Neural cell (in vitro differentiated cells): ENCODE results near the gene RIN3. TPM values are rescaled to one million over a fixed set of nuclear protein-coding genes. Genes with fewer than 3 reads are reported as not detected.

Source experiments
- H2AFZ ChIP-seq: fragments of 200-600, 300-800 bp; sonication (generic), shearing (Covaris generic); 2 replicates; pipeline ENCODE4 v1.6.0; 2014; ENCODE audit warnings: low read depth, mild to moderate bottlenecking, antibody characterized with exemption, low read length, moderate library complexity
- H3F3A ChIP-seq: fragments of 200-600 bp; shearing (Covaris generic); 2 replicates; pipeline ENCODE4 v1.6.1; 2016; ENCODE audit warnings: mild to moderate bottlenecking, moderate library complexity, mixed read lengths, antibody characterized with exemption, low read length; ENCODE audit not compliant: insufficient read depth, poor library complexity, severe bottlenecking
- H3K27ac ChIP-seq: fragments of 200-600, 300-800 bp; sonication (generic), shearing (Covaris generic); 2 replicates; pipeline ENCODE4 v1.5.1; 2014; ENCODE audit warnings: mild to moderate bottlenecking, low read length, moderate library complexity
- H3K27me3 ChIP-seq: fragments of 300-800, 200-600 bp; sonication (generic), shearing (Covaris generic); 2 replicates; pipeline ENCODE4 v1.6.0; 2014; ENCODE audit warnings: mild to moderate bottlenecking, low read depth, low read length, moderate library complexity; ENCODE audit not compliant: insufficient read depth
- H3K36me3 ChIP-seq: fragments of 300-800, 200-600 bp; sonication (generic), shearing (Covaris generic); 2 replicates; pipeline ENCODE4 v1.5.1; 2014; ENCODE audit warnings: mild to moderate bottlenecking, antibody characterized with exemption, low read length, moderate library complexity; ENCODE audit not compliant: insufficient read depth
- H3K4me2 ChIP-seq: fragments of 300-800, 200-600 bp; sonication (generic), shearing (Covaris generic); 2 replicates; pipeline ENCODE4 v1.6.0; 2014; ENCODE audit warnings: mild to moderate bottlenecking, low read length
- H3K4me3 ChIP-seq: fragments of 300-800, 200-600 bp; sonication (generic), shearing (Covaris generic); 2 replicates; pipeline ENCODE4 v1.5.1; 2014; ENCODE audit warnings: mild to moderate bottlenecking, low read length, moderate library complexity
- H3K79me2 ChIP-seq: fragments of 200-600 bp; shearing (Covaris generic); replicated peaks from 2 replicates; pipeline ENCODE4 v1.6.0; 2014; ENCODE audit warnings: mild to moderate bottlenecking, low read length, moderate library complexity; ENCODE audit not compliant: insufficient read depth
- H3K9ac ChIP-seq: fragments of 300-800, 200-600 bp; sonication (generic), shearing (Covaris generic); 2 replicates; pipeline ENCODE4 v1.6.1; 2016; ENCODE audit warnings: mild to moderate bottlenecking, low read length, mixed read lengths
- H3K9me2 ChIP-seq: fragments of 200-600 bp; shearing (Covaris generic); 2 replicates; pipeline ENCODE4 v1.6.1; 2016; ENCODE audit warnings: mild to moderate bottlenecking, low read length, mixed read lengths; ENCODE audit not compliant: insufficient read depth
- H3K9me3 ChIP-seq: fragments of 200-600, 300-800 bp; sonication (generic), shearing (Covaris generic); 2 replicates; pipeline ENCODE4 v1.6.1; 2016; ENCODE audit warnings: mild to moderate bottlenecking, mixed run types, low read length, moderate library complexity, mixed read lengths
- H4K20me1 ChIP-seq: fragments of 200-600 bp; shearing (Covaris generic); 2 replicates; pipeline ENCODE4 v1.6.1; 2016; ENCODE audit warnings: mild to moderate bottlenecking, mixed run types; ENCODE audit not compliant: insufficient read depth
- CTCF ChIP-seq: fragments of 450-650 bp; IDR thresholded peaks from 2 replicates; pipeline ENCODE4 v1.5.1; 2014; ENCODE audit warnings: antibody characterized with exemption, mild to moderate bottlenecking, moderate library complexity; ENCODE audit not compliant: poor library complexity, severe bottlenecking
- EP300 ChIP-seq: fragments of 450-650 bp; conservative IDR thresholded peaks from 2 replicates; pipeline ENCODE4 v1.6.1; 2014; ENCODE audit warnings: antibody characterized with exemption, mild to moderate bottlenecking, moderate library complexity; ENCODE audit not compliant: poor library complexity, severe bottlenecking
- EZH2 ChIP-seq: fragments of 200-600, 300-800 bp; shearing (Covaris generic), sonication (generic); IDR thresholded peaks from 2 replicates; pipeline ENCODE4 v1.6.1; 2014; ENCODE audit warnings: antibody characterized with exemption, low read length, borderline replicate concordance, mild to moderate bottlenecking; ENCODE audit not compliant: insufficient read depth, poor library complexity, severe bottlenecking
- MXI1 ChIP-seq: fragments of 450-650 bp; conservative IDR thresholded peaks from 2 replicates; pipeline ENCODE4 v1.6.1; 2014; ENCODE audit warnings: antibody characterized with exemption, mild to moderate bottlenecking; ENCODE audit not compliant: poor library complexity, severe bottlenecking
- POLR2AphosphoS5 ChIP-seq: IDR thresholded peaks from 2 replicates; pipeline ENCODE4 v1.6.1; 2012
- RAD21 ChIP-seq: fragments of 450-650 bp; conservative IDR thresholded peaks from 2 replicates; pipeline ENCODE4 v1.6.1; 2014; ENCODE audit warnings: antibody characterized with exemption, mild to moderate bottlenecking, moderate library complexity
- REST ChIP-seq: IDR thresholded peaks from 2 replicates; pipeline ENCODE4 v1.6.1; 2012; ENCODE audit warnings: borderline replicate concordance
- SMC3 ChIP-seq: fragments of 450-650 bp; conservative IDR thresholded peaks from 2 replicates; pipeline ENCODE4 v1.6.1; 2014; ENCODE audit warnings: antibody characterized with exemption, mild to moderate bottlenecking, moderate library complexity; ENCODE audit not compliant: poor library complexity
- TAF1 ChIP-seq: IDR thresholded peaks from 2 replicates; pipeline ENCODE4 v1.6.1; 2012; ENCODE audit warnings: low read depth
- polyA plus RNA-seq: library from polyadenylated mRNA; depleted of rRNA; stranded (reverse); fragments of >200 nt; gene quantifications from 2 replicates; pipeline ENCODE4 v1.2.3, GENCODE V29; 2014

The RIN3 gene
- polyA plus RNA-seq, 1 donor from 2014 or later: not detected

GRCh38 chr14:92521058-92521415 is 7.5 kb downstream of the RIN3 start:
- H2AFZ ChIP-seq: no peak overlapping the region
- H3F3A ChIP-seq: no peaks in the 10 kb centered on the region
- TF ChIP-seq EZH2 (no peak), CTCF (no peak), SMC3 (no peak), MXI1 (no peak), POLR2AphosphoS5 (no peak), EP300 (peak; percentile 9)
- H4K20me1 ChIP-seq: no peaks in the 10 kb centered on the region
- H3K27ac ChIP-seq: peak overlapping the region; percentile 46
- no peaks in the 10 kb centered on the region for H3K9me2 ChIP-seq
- no peaks in the 10 kb centered on the region for H3K79me2 ChIP-seq
- no peak overlapping the region for H3K9ac ChIP-seq
- H3K4me2 ChIP-seq: no peak overlapping the region
- H3K36me3 ChIP-seq: no peaks in the 10 kb centered on the region
- H3K4me3 ChIP-seq: peak overlapping the region; percentile 38
- H3K9me3 ChIP-seq: no peaks in the 10 kb centered on the region
- H3K27me3 ChIP-seq: no peaks in the 10 kb centered on the region

- no peak overlapping the region for H3K4me2 ChIP-seq
- no peaks in the 10 kb centered on the region for H4K20me1 ChIP-seq
- no peaks in the 10 kb centered on the region for H3K27me3 ChIP-seq
- H3K27ac ChIP-seq: no peak overlapping the region
- TF ChIP-seq EZH2: no peak
- no peaks in the 10 kb centered on the region for H3K9me3 ChIP-seq
- H2AFZ ChIP-seq: no peak overlapping the region
- no peaks in the 10 kb centered on the region for H3F3A ChIP-seq
- H3K4me3 ChIP-seq: no peak overlapping the region
- no peaks in the 10 kb centered on the region for H3K9me2 ChIP-seq
- H3K36me3 ChIP-seq: no peaks in the 10 kb centered on the region
- H3K9ac ChIP-seq: no peak overlapping the region
- H3K79me2 ChIP-seq: no peaks in the 10 kb centered on the region
These were observed 10.2 kb downstream of the RIN3 start for GRCh38 chr14:92523752-92524151.

GRCh38 chr14:92524602-92525185 is 11.1 kb downstream of the RIN3 start:
- no peaks in the 10 kb centered on the region for H3K36me3 ChIP-seq
- H3K9ac ChIP-seq: no peak overlapping the region
- TF ChIP-seq TAF1 (no peak), RAD21 (no peak), CTCF (no peak), SMC3 (no peak), POLR2AphosphoS5 (no peak), EZH2 (no peak), EP300 (no peak), REST (no peak), MXI1 (no peak)
- no peak overlapping the region for H3K27ac ChIP-seq
- no peaks in the 10 kb centered on the region for H3K79me2 ChIP-seq
- no peaks in the 10 kb centered on the region for H3K9me3 ChIP-seq
- H3K27me3 ChIP-seq: no peaks in the 10 kb centered on the region
- H3K4me2 ChIP-seq: no peak overlapping the region
- no peak overlapping the region for H2AFZ ChIP-seq
- H3K4me3 ChIP-seq: no peak overlapping the region
- no peaks in the 10 kb centered on the region for H3F3A ChIP-seq
- H3K9me2 ChIP-seq: no peaks in the 10 kb centered on the region
- no peaks in the 10 kb centered on the region for H4K20me1 ChIP-seq
